ENCODE results near the gene B3GAT1.

DNA sequence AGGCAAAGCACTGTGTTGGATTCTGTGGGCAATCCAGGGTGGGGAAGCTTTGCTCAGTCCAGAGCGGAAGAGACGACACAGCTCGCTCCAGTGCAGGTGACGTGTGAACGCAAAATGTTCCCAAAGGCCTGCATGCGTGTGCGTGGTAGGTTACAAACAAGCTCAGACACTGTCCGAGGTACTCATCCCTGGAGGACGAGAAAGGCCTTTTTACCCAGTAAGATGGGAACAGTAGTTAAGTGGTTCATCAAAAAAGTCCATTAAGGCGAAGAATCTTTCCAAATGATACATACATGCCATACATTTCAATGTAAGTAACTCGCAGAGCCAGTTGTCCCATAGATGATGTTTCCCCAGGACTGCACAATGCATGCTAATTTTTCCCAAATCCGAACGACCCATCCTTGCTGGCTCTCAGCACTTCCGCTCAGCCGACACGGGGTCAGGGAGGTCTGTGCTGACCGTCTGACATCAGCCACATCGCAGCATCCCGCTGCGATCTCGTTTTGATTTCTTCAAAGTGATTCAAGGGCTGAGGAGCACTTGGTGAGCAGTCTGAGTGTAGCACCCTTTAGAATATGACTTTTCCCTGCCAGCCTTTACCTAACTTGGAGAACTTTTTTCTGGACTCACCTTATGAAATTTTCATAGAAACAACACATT lies 19.0 kb downstream of the B3GAT1 start:
- no peak for TF ChIP-seq POLR2A (IDR thresholded peaks at IDR 0.05)
- TF ChIP-seq, protein P1, sequence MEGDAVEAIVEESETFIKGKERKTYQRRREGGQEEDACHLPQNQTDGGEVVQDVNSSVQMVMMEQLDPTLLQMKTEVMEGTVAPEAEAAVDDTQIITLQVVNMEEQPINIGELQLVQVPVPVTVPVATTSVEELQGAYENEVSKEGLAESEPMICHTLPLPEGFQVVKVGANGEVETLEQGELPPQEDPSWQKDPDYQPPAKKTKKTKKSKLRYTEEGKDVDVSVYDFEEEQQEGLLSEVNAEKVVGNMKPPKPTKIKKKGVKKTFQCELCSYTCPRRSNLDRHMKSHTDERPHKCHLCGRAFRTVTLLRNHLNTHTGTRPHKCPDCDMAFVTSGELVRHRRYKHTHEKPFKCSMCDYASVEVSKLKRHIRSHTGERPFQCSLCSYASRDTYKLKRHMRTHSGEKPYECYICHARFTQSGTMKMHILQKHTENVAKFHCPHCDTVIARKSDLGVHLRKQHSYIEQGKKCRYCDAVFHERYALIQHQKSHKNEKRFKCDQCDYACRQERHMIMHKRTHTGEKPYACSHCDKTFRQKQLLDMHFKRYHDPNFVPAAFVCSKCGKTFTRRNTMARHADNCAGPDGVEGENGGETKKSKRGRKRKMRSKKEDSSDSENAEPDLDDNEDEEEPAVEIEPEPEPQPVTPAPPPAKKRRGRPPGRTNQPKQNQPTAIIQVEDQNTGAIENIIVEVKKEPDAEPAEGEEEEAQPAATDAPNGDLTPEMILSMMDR (IDR thresholded peaks at IDR 0.05): no peak
